Spleen (tissue), 11 donors: ENCODE data around the gene ZIC1. TPM values are rescaled to one million over a fixed set of nuclear protein-coding genes. Genes with fewer than 3 reads are reported as not detected.

ENCODE experiments used
- DNase-seq: peaks from one replicate; pipeline ENCODE4 v3.0.0-alpha.2; 2020
- H3K27ac ChIP-seq, 8 donors: fragments of 200-600 bp; sonication (generic) in 7 of 8; 1 replicate in 4 of 8; 2 replicates in 4 of 8; pipeline versions ENCODE4 v1.5.0 to v1.8.0; 2016 to 2021; ENCODE audit warnings: inconsistent platforms in 4 of 8, mild to moderate bottlenecking in 4 of 8, moderate library complexity in 1 of 8
- H3K27me3 ChIP-seq, 7 donors: fragments of 200-600 bp; sonication (generic) in 6 of 7; replicated peaks in 1 of 7; 1 replicate in 4 of 7; 2 replicates in 3 of 7; pipeline versions ENCODE4 v1.5.0 to v1.8.0; 2016 to 2021; ENCODE audit warnings: inconsistent platforms in 3 of 7, mild to moderate bottlenecking in 1 of 7
- H3K36me3 ChIP-seq, 6 donors: fragments of 200-600 bp; sonication (generic) in 5 of 6; 1 replicate in 4 of 6; 2 replicates in 2 of 6; pipeline versions ENCODE4 v1.5.0 to v1.8.0; 2016 to 2021; ENCODE audit warnings: inconsistent platforms in 2 of 6
- H3K4me1 ChIP-seq, 6 donors: fragments of 200-600 bp; sonication (generic) in 5 of 6; 1 replicate in 3 of 6; 2 replicates in 3 of 6; pipeline versions ENCODE4 v1.5.0 to v1.8.0; 2016 to 2021; ENCODE audit warnings: inconsistent platforms in 3 of 6
- H3K4me3 ChIP-seq, 8 donors: fragments of 200-600 bp; sonication (generic) in 7 of 8; 1 replicate in 4 of 8; 2 replicates in 4 of 8; pipeline versions ENCODE4 v1.5.0 to v1.8.0; 2016 to 2021; ENCODE audit warnings: inconsistent platforms in 4 of 8, mild to moderate bottlenecking in 4 of 8, moderate library complexity in 2 of 8
- H3K9me3 ChIP-seq, 8 donors: fragments of 200-600 bp; sonication (generic) in 7 of 8; 1 replicate in 4 of 8; 2 replicates in 4 of 8; pipeline versions ENCODE4 v1.5.0 to v1.8.0; 2016 to 2021; ENCODE audit warnings: inconsistent platforms in 4 of 8
- CTCF ChIP-seq, 11 experiments: fragments of 200-600 bp in 7 of 11; fragments of 450-650 bp in 4 of 11; sonication (generic) in 4 of 11; IDR thresholded peaks in 8 of 11; conservative IDR thresholded peaks in 3 of 11; 1 replicate in 7 of 11; 2 replicates in 4 of 11; pipeline versions ENCODE4 v1.4.0 to v1.8.0; 2016 to 2021; ENCODE audit warnings: antibody characterized with exemption in 11 of 11, inconsistent platforms in 4 of 11, mild to moderate bottlenecking in 1 of 11
- POLR2A ChIP-seq, 3 donors: fragments of 450-650 bp; IDR thresholded peaks; one replicate each; pipeline ENCODE4 v1.5.1; 2017; ENCODE audit warnings: antibody characterized with exemption in 3 of 3, mild to moderate bottlenecking in 1 of 3
- POLR2AphosphoS5 ChIP-seq, 3 donors: sonication (generic); formaldehyde crosslinking; IDR thresholded peaks; one replicate each; pipeline ENCODE4 v1.5.1; 2017; ENCODE audit warnings: antibody characterized with exemption in 3 of 3
- WGBS, 5 donors: extraction: QIAGEN DNeasy Blood & Tissue Kit in 3 of 5; methylation state at CpG; one replicate each; pipeline versions ENCODE4 v1.1.5 to v1.1.7; 2013 to 2018; 5-methylcytosine and 5-hydroxymethylcytosine counted together
- intact Hi-C: fragments of 100-400 bp; cut with DNase I; formaldehyde crosslinking; loops from one replicate; pipeline ENCODE4 v1.15.0; 2023; ENCODE audit warnings: low total_unique reads
- polyA plus RNA-seq, 3 donors: library from polyadenylated mRNA; stranded (reverse); fragments of 200-250 nt; gene quantifications; one replicate each; pipeline ENCODE4 v1.2.1, GENCODE V29; 2013
- total RNA-seq, 7 donors: library from RNA; depleted of rRNA in 3 of 7; stranded (reverse); fragments of >200 nt in 3 of 7; fragmentation: NEBNext Ultra II Directional in 4 of 7; extraction: Animal tissue kit (Norgen Biotek cat#: 25700) in 4 of 7; gene quantifications; one replicate each; pipeline versions ENCODE4 v1.1.0 to v1.2.1, GENCODE V29; 2016 to 2021
- donor health status: healthy with polysubstance abuse.
- donor health status: DM: no; HTN: no; CAD: no; lungs with moderate emphysema.
- donor health status: DM: no; HTN: no; CAD: no.
- donor health status: Bipolar disorder and iron deficiency.
- donor health status: healthy.
- donor health status: DM: no; HTN: no; CAD: no.
- donor health status: DM: yes; HTN: yes; CAD: no.

ZIC1 gene
- total and polyA plus RNA-seq, 10 donors = not detected

GRCh38 chr3:147420353-147421183, 11.4 kb downstream of the ZIC1 start:
- TF ChIP-seq POLR2AphosphoS5 (IDR thresholded peaks at IDR 0.05) = no peak
- TF ChIP-seq POLR2A (IDR thresholded peaks at IDR 0.05) = no peak
- no peak for TF ChIP-seq CTCF (IDR thresholded peaks at IDR 0.05 in 8 of 11, conservative IDR thresholded peaks at IDR 0.05 in 3 of 11)
- Histone ChIP-seq H3K27ac (no peak overlapping the region), H3K9me3 (peaks cover 0 to 28% (median 0%) of the 10 kb centered on the region in 8 donors), H3K27me3 (peaks cover 13 to 100% (median 96%) of the 10 kb centered on the region in 7 donors), H3K4me3 (no peak overlapping the region), H3K36me3 (no peaks in the 10 kb centered on the region), H3K4me1 (peaks cover 0 to 10% (median 9%) of the 10 kb centered on the region in 6 donors)
- intact Hi-C loops = no loop called here
- no peak for DNase-seq
- 8 to 12% (median 10%) methylated on average over 19 to 32 of the region's 32 CpGs for WGBS, 5 donors

- H3K4me3 ChIP-seq = no peak overlapping the region
- peaks cover 13 to 99% (median 92%) of the 10 kb centered on the region in 7 donors for H3K27me3 ChIP-seq
- WGBS, 5 donors = 10 to 21% (median 12%) methylated on average over 22 to 53 of the region's 53 CpGs
These were observed 12.2 kb downstream of the ZIC1 start for GRCh38 chr3:147421184-147421912.

GRCh38 chr3:147422196-147422595, 13.0 kb downstream of the ZIC1 start:
- TF ChIP-seq POLR2AphosphoS5 (IDR thresholded peaks at IDR 0.05) (no peak), POLR2A (IDR thresholded peaks at IDR 0.05) (no peak), CTCF (IDR thresholded peaks at IDR 0.05 in 8 of 11, conservative IDR thresholded peaks at IDR 0.05 in 3 of 11) (no peak)
- Histone ChIP-seq H3K27ac (no peak overlapping the region), H3K9me3 (peaks cover 0 to 28% (median 0%) of the 10 kb centered on the region in 8 donors), H3K27me3 (peaks cover 13 to 97% (median 90%) of the 10 kb centered on the region in 7 donors), H3K4me1 (peaks cover 0 to 10% (median 9%) of the 10 kb centered on the region in 6 donors), H3K36me3 (no peaks in the 10 kb centered on the region), H3K4me3 (no peak overlapping the region)
- DNase-seq = no peak
- intact Hi-C loops = no loop called here
- 9 to 15% (median 12%) methylated on average over 15 of the region's 15 CpGs for WGBS, 5 donors

More at GRCh38 chr3:147421184-147421912, 12.2 kb downstream of the ZIC1 start:
- Histone ChIP-seq H3K9me3 (peaks cover 0 to 28% (median 0%) of the 10 kb centered on the region in 8 donors), H3K4me1 (peaks cover 0 to 10% (median 9%) of the 10 kb centered on the region in 6 donors), H3K36me3 (no peaks in the 10 kb centered on the region), H3K27ac (no peak overlapping the region)
- TF ChIP-seq CTCF (IDR thresholded peaks at IDR 0.05 in 8 of 11, conservative IDR thresholded peaks at IDR 0.05 in 3 of 11) = no peak
- TF ChIP-seq POLR2AphosphoS5 (IDR thresholded peaks at IDR 0.05) = no peak
- TF ChIP-seq POLR2A (IDR thresholded peaks at IDR 0.05) = no peak
- no peak for DNase-seq
- intact Hi-C loops = no loop called here
